H9 (cell line): ENCODE data around the gene TNIK. TPM values are rescaled to one million over a fixed set of nuclear protein-coding genes. Genes with fewer than 3 reads are reported as not detected.

Source experiments
- DNase-seq: peaks from one replicate; pipeline ENCODE4 v3.0.0-alpha.2; 2017
- H2AFZ ChIP-seq: one replicate; pipeline ENCODE4 v1.6.1; 2013; ENCODE audit warnings: mild to moderate bottlenecking, low read length, control low read depth, moderate library complexity
- H2AK5ac ChIP-seq: 2 replicates; pipeline ENCODE4 v1.6.1; 2013; ENCODE audit warnings: low read length, control low read depth, mixed read lengths; ENCODE audit not compliant: insufficient read length
- H2BK120ac ChIP-seq: one replicate; pipeline ENCODE4 v1.6.1; 2013; ENCODE audit warnings: low read depth, mild to moderate bottlenecking, low read length, control low read depth, inconsistent platforms; ENCODE audit not compliant: poor library complexity, severe bottlenecking
- H2BK12ac ChIP-seq: 2 replicates; pipeline ENCODE4 v1.6.1; 2013; ENCODE audit warnings: low read length, control low read depth, mixed read lengths, low read depth; ENCODE audit not compliant: insufficient read length
- H2BK15ac ChIP-seq: 2 replicates; pipeline ENCODE4 v1.6.1; 2013; ENCODE audit warnings: low read depth, low read length, control low read depth
- H2BK20ac ChIP-seq: one replicate; pipeline ENCODE4 v1.6.1; 2013; ENCODE audit warnings: low read depth, mild to moderate bottlenecking, low read length, control low read depth, inconsistent platforms; ENCODE audit not compliant: poor library complexity, severe bottlenecking
- H2BK5ac ChIP-seq: 2 replicates; pipeline ENCODE4 v1.6.1; 2013; ENCODE audit warnings: low read length, control low read depth, mixed read lengths; ENCODE audit not compliant: insufficient read length
- H3K14ac ChIP-seq: 2 replicates; pipeline ENCODE4 v1.6.1; 2013; ENCODE audit warnings: low read length, control low read depth; ENCODE audit not compliant: insufficient read depth
- H3K18ac ChIP-seq: 2 replicates; pipeline ENCODE4 v1.6.1; 2013; ENCODE audit warnings: low read depth, mild to moderate bottlenecking, mixed read lengths, low read length, control low read depth; ENCODE audit not compliant: insufficient read length
- H3K23ac ChIP-seq: 2 replicates; pipeline ENCODE4 v1.6.1; 2013; ENCODE audit warnings: low read length, control low read depth, mixed read lengths, low read depth; ENCODE audit not compliant: insufficient read length
- H3K23me2 ChIP-seq: 2 replicates; pipeline ENCODE4 v1.6.1; 2013; ENCODE audit warnings: low read depth, mild to moderate bottlenecking, mixed read lengths, low read length, control low read depth; ENCODE audit not compliant: insufficient read length, poor library complexity, severe bottlenecking
- H3K27ac ChIP-seq: 2 replicates; pipeline ENCODE4 v1.5.1; 2013; ENCODE audit warnings: low read length, control low read depth, mixed read lengths, low read depth; ENCODE audit not compliant: insufficient read length
- H3K27me3 ChIP-seq: 2 replicates; pipeline ENCODE4 v1.6.1; 2013; ENCODE audit warnings: low read length, control low read depth, inconsistent platforms; ENCODE audit not compliant: insufficient read depth
- H3K4ac ChIP-seq: 2 replicates; pipeline ENCODE4 v1.6.1; 2013; ENCODE audit warnings: low read depth, mild to moderate bottlenecking, control low read depth, inconsistent platforms, low read length, moderate library complexity
- H3K4me1 ChIP-seq: 2 replicates; pipeline ENCODE4 v1.6.1; 2013; ENCODE audit warnings: low read length, control low read depth, inconsistent platforms; ENCODE audit not compliant: insufficient read depth
- H3K4me2 ChIP-seq: 2 replicates; pipeline ENCODE4 v1.6.1; 2013; ENCODE audit warnings: low read length, control low read depth, mixed read lengths; ENCODE audit not compliant: insufficient read length, insufficient read depth
- H3K56ac ChIP-seq: 2 replicates; pipeline ENCODE4 v1.6.1; 2013; ENCODE audit warnings: low read depth, mild to moderate bottlenecking, mixed read lengths, low read length, control low read depth; ENCODE audit not compliant: insufficient read length
- H3K79me1 ChIP-seq: 2 replicates; pipeline ENCODE4 v1.6.1; 2013; ENCODE audit warnings: low read depth, mild to moderate bottlenecking, moderate library complexity, low read length, control low read depth, inconsistent platforms; ENCODE audit not compliant: insufficient read depth, poor library complexity, severe bottlenecking
- H3K79me2 ChIP-seq: 2 replicates; pipeline ENCODE4 v1.6.1; 2013; ENCODE audit warnings: low read length, control low read depth, inconsistent platforms; ENCODE audit not compliant: insufficient read depth
- H3K9ac ChIP-seq: 2 replicates; pipeline ENCODE4 v1.6.1; 2013; ENCODE audit warnings: low read length, control low read depth, mixed read lengths; ENCODE audit not compliant: insufficient read length; ENCODE audit errors: extremely low read depth
- H3K9me3 ChIP-seq: one replicate; pipeline ENCODE4 v1.6.1; 2013; ENCODE audit warnings: low read depth, low read length, inconsistent platforms; ENCODE audit not compliant: control insufficient read depth
- H3T11ph ChIP-seq: one replicate; pipeline ENCODE4 v1.6.1; 2013; ENCODE audit warnings: mild to moderate bottlenecking, low read length, control low read depth, inconsistent platforms
- H4K20me1 ChIP-seq: one replicate; pipeline ENCODE4 v1.6.1; 2013; ENCODE audit not compliant: control insufficient read depth, insufficient read length, insufficient read depth
- H4K5ac ChIP-seq: 2 replicates; pipeline ENCODE4 v1.6.1; 2013; ENCODE audit warnings: low read depth, mild to moderate bottlenecking, mixed read lengths, low read length, control low read depth; ENCODE audit not compliant: insufficient read length
- H4K8ac ChIP-seq: replicated peaks from 2 replicates; pipeline ENCODE4 v1.6.1; 2013; ENCODE audit warnings: low read length, control low read depth, mixed read lengths, low read depth; ENCODE audit not compliant: insufficient read length
- H4K91ac ChIP-seq: 2 replicates; pipeline ENCODE4 v1.6.1; 2013; ENCODE audit warnings: low read depth, mild to moderate bottlenecking, moderate library complexity, mixed read lengths, low read length, control low read depth; ENCODE audit not compliant: insufficient read length
- H3K27ac Mint-ChIP-seq, 3 experiments: 2 replicates in 2 of 3; 3 replicates in 1 of 3; pipeline ENCODE4 v1.8.0; 2020 to 2021; ENCODE audit warnings: mixed read lengths in 3 of 3, mild to moderate bottlenecking in 1 of 3, moderate library complexity in 1 of 3
- H3K27me3 Mint-ChIP-seq: 2 replicates; pipeline ENCODE4 v1.8.0; 2021; ENCODE audit warnings: low read depth, mild to moderate bottlenecking, moderate library complexity, mixed read lengths
- H3K36me3 Mint-ChIP-seq, 3 experiments: 2 replicates in 2 of 3; 3 replicates in 1 of 3; pipeline ENCODE4 v1.8.0; 2020 to 2021; ENCODE audit warnings: low read depth in 3 of 3, mixed read lengths in 3 of 3; ENCODE audit not compliant: insufficient read depth in 1 of 3
- H3K4me1 Mint-ChIP-seq, 2 experiments: 2 replicates each; pipeline ENCODE4 v1.8.0; 2020; ENCODE audit warnings: mixed read lengths in 2 of 2
- H3K4me3 Mint-ChIP-seq, 2 experiments: 2 replicates in 1 of 2; 3 replicates in 1 of 2; pipeline ENCODE4 v1.8.0; 2020 to 2021; ENCODE audit warnings: mild to moderate bottlenecking in 2 of 2, mixed read lengths in 2 of 2, moderate library complexity in 1 of 2
- H3K9me3 Mint-ChIP-seq, 2 experiments: 2 replicates in 1 of 2; 3 replicates in 1 of 2; pipeline ENCODE4 v1.8.0; 2020; ENCODE audit warnings: mild to moderate bottlenecking in 2 of 2, mixed read lengths in 2 of 2, moderate library complexity in 1 of 2
- WGBS: extraction: QIAGEN DNeasy Blood & Tissue Kit; methylation state at CpG from one replicate; pipeline ENCODE4 v1.1.7; 2013; ENCODE audit warnings: missing lambda C conversion rate, low lambda C conversion rate, mixed read lengths; ENCODE audit not compliant: insufficient read length; ENCODE audit errors: extremely low coverage; 5-methylcytosine and 5-hydroxymethylcytosine counted together
- total RNA-seq: library from RNA; stranded (reverse); gene quantifications from 2 replicates; pipeline ENCODE4 v1.2.1, GENCODE V29; 2021
- TF ChIP-seq, protein P1 (sequence below): fragments of 200-600 bp; sonication (generic); conservative IDR thresholded peaks from 3 replicates; pipeline ENCODE4 v1.8.0; 2021; ENCODE audit warnings: antibody characterized with exemption, mild to moderate bottlenecking

TNIK gene
- total RNA-seq, 1 experiment from 2014 or later: 15.9 TPM

DNA sequence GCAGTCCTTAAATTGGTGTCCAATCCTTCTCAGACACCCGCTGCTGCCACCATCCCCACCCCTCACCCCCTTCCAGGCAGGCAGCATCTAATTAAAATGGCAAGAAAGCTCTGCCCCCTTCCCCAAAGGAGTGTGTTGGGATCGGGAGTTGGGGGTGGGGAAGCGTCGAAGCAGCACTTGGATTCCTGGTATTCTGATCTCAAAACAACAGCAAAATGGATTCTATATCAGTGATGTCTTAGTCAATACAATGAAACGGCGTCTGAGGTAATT, 1.4 kb downstream of the TNIK start:
- Histone ChIP-seq H2BK120ac (no peak overlapping the region), H3K23me2 (peaks cover 32% of the 10 kb centered on the region), H2BK15ac (no peak overlapping the region), H3K79me2 (peaks cover 26% of the 10 kb centered on the region; the same call in 1 of the 2 replicates), H3K23ac (no peak overlapping the region), H4K91ac (no peak overlapping the region), H4K8ac (no peak overlapping the region), H2BK20ac (no peak overlapping the region), H3K4me1 (peaks cover 3% of the 10 kb centered on the region; the same call in 1 of the 2 replicates), H4K5ac (no peak overlapping the region), H2AFZ (no peak overlapping the region), H2BK5ac (no peak overlapping the region), H3K4me2 (peak overlapping the region; percentile 94), H2BK12ac (no peak overlapping the region), H3K9me3 (no peaks in the 10 kb centered on the region), H3K27me3 (no peaks in the 10 kb centered on the region), H3K27ac (no peak overlapping the region), H3K18ac (no peak overlapping the region), H2AK5ac (no peak overlapping the region), H3T11ph (no peak overlapping the region), H4K20me1 (no peaks in the 10 kb centered on the region), H3K14ac (no peak overlapping the region), H3K56ac (no peak overlapping the region), H3K9ac (peak overlapping the region; percentile 51), H3K79me1 (no peaks in the 10 kb centered on the region), H3K4ac (no peak overlapping the region)
- Mint-ChIP-seq H3K4me3 (peak overlapping the region; percentile 77 to 92), H3K4me1 (peaks cover 45 to 51% of the 10 kb centered on the region in 2 experiments), H3K9me3 (peaks cover 0 to 2% of the 10 kb centered on the region in 2 experiments; a peak in 2 of 5 replicates), H3K27ac (peak overlapping the region in 1 of 3 experiments; percentile 95; a peak in 3 of 7 replicates), H3K27me3 (peaks cover 47% of the 10 kb centered on the region), H3K36me3 (no peaks in the 10 kb centered on the region)
- TF ChIP-seq, protein P1, sequence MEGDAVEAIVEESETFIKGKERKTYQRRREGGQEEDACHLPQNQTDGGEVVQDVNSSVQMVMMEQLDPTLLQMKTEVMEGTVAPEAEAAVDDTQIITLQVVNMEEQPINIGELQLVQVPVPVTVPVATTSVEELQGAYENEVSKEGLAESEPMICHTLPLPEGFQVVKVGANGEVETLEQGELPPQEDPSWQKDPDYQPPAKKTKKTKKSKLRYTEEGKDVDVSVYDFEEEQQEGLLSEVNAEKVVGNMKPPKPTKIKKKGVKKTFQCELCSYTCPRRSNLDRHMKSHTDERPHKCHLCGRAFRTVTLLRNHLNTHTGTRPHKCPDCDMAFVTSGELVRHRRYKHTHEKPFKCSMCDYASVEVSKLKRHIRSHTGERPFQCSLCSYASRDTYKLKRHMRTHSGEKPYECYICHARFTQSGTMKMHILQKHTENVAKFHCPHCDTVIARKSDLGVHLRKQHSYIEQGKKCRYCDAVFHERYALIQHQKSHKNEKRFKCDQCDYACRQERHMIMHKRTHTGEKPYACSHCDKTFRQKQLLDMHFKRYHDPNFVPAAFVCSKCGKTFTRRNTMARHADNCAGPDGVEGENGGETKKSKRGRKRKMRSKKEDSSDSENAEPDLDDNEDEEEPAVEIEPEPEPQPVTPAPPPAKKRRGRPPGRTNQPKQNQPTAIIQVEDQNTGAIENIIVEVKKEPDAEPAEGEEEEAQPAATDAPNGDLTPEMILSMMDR: no peak
- no CpG with 5 or more reads among the region's 6 CpGs for WGBS
- peak; percentile 56 for DNase-seq
